Gastrocnemius medialis (tissue), 4 donors: ENCODE data around the gene LRWD1.
"Not testable (repeated sequence)": the region's sequence is repeated elsewhere in the genome, so short reads cannot be mapped to it uniquely, and the experiment has no call there.

Source experiments
- POLR2A ChIP-seq, 2 donors: fragments of 450-650 bp; IDR thresholded peaks; one replicate each; pipeline ENCODE4 v1.6.1; 2017; ENCODE audit warnings: antibody characterized with exemption in 2 of 2, mild to moderate bottlenecking in 2 of 2, moderate library complexity in 2 of 2
- TF ChIP-seq, protein P1 (sequence below), 5 experiments: fragments of 450-650 bp in 3 of 5; fragments of 200-600 bp in 2 of 5; sonication (generic) in 2 of 5; IDR thresholded peaks in 4 of 5; conservative IDR thresholded peaks in 1 of 5; 1 replicate in 4 of 5; 2 replicates in 1 of 5; pipeline ENCODE4 v1.5.1; 2016 to 2019; ENCODE audit warnings: antibody characterized with exemption in 5 of 5, mild to moderate bottlenecking in 3 of 5, moderate library complexity in 3 of 5

DNA sequence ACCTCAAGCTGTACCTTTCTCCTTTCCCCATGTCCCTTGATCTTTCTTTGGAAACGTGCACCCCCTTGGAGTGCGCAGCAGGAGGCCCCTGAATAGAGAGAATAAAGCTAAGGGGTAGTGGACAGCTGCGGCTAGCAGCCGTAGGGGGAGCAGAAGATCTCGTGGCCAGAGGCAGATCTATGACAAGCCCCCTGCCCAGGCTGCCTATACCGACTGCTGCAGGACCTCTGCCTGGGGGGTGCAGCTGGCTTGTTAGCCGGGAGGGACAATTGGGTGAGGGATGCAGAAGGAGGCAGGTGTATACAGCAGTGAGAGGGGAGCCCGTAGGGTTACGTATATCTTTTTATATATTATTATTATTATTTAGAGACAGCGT, 14.4 kb downstream of the LRWD1 start:
- TF ChIP-seq, protein P1, sequence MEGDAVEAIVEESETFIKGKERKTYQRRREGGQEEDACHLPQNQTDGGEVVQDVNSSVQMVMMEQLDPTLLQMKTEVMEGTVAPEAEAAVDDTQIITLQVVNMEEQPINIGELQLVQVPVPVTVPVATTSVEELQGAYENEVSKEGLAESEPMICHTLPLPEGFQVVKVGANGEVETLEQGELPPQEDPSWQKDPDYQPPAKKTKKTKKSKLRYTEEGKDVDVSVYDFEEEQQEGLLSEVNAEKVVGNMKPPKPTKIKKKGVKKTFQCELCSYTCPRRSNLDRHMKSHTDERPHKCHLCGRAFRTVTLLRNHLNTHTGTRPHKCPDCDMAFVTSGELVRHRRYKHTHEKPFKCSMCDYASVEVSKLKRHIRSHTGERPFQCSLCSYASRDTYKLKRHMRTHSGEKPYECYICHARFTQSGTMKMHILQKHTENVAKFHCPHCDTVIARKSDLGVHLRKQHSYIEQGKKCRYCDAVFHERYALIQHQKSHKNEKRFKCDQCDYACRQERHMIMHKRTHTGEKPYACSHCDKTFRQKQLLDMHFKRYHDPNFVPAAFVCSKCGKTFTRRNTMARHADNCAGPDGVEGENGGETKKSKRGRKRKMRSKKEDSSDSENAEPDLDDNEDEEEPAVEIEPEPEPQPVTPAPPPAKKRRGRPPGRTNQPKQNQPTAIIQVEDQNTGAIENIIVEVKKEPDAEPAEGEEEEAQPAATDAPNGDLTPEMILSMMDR (IDR thresholded peaks at IDR 0.05 in 4 of 5, conservative IDR thresholded peaks at IDR 0.05 in 1 of 5), result not testable (repeated sequence)
- TF ChIP-seq POLR2A (IDR thresholded peaks at IDR 0.05), result not testable (repeated sequence)
